Spleen (tissue), 11 donors: ENCODE results near the gene RB1. TPM values are rescaled to one million over a fixed set of nuclear protein-coding genes. Genes with fewer than 3 reads are reported as not detected.

Experiments
- DNase-seq: peaks from one replicate; pipeline ENCODE4 v3.0.0-alpha.2; 2020
- H3K27ac ChIP-seq, 8 donors: fragments of 200-600 bp; sonication (generic) in 7 of 8; 1 replicate in 4 of 8; 2 replicates in 4 of 8; pipeline versions ENCODE4 v1.5.0 to v1.8.0; 2016 to 2021; ENCODE audit warnings: inconsistent platforms in 4 of 8, mild to moderate bottlenecking in 4 of 8, moderate library complexity in 1 of 8
- H3K27me3 ChIP-seq, 7 donors: fragments of 200-600 bp; sonication (generic) in 6 of 7; replicated peaks in 1 of 7; 1 replicate in 4 of 7; 2 replicates in 3 of 7; pipeline versions ENCODE4 v1.5.0 to v1.8.0; 2016 to 2021; ENCODE audit warnings: inconsistent platforms in 3 of 7, mild to moderate bottlenecking in 1 of 7
- H3K36me3 ChIP-seq, 6 donors: fragments of 200-600 bp; sonication (generic) in 5 of 6; 1 replicate in 4 of 6; 2 replicates in 2 of 6; pipeline versions ENCODE4 v1.5.0 to v1.8.0; 2016 to 2021; ENCODE audit warnings: inconsistent platforms in 2 of 6
- H3K4me1 ChIP-seq, 6 donors: fragments of 200-600 bp; sonication (generic) in 5 of 6; 1 replicate in 3 of 6; 2 replicates in 3 of 6; pipeline versions ENCODE4 v1.5.0 to v1.8.0; 2016 to 2021; ENCODE audit warnings: inconsistent platforms in 3 of 6
- H3K4me3 ChIP-seq, 8 donors: fragments of 200-600 bp; sonication (generic) in 7 of 8; 1 replicate in 4 of 8; 2 replicates in 4 of 8; pipeline versions ENCODE4 v1.5.0 to v1.8.0; 2016 to 2021; ENCODE audit warnings: inconsistent platforms in 4 of 8, mild to moderate bottlenecking in 4 of 8, moderate library complexity in 2 of 8
- H3K9me3 ChIP-seq, 8 donors: fragments of 200-600 bp; sonication (generic) in 7 of 8; 1 replicate in 4 of 8; 2 replicates in 4 of 8; pipeline versions ENCODE4 v1.5.0 to v1.8.0; 2016 to 2021; ENCODE audit warnings: inconsistent platforms in 4 of 8
- POLR2A ChIP-seq, 3 donors: fragments of 450-650 bp; IDR thresholded peaks; one replicate each; pipeline ENCODE4 v1.5.1; 2017; ENCODE audit warnings: antibody characterized with exemption in 3 of 3, mild to moderate bottlenecking in 1 of 3
- POLR2AphosphoS5 ChIP-seq, 3 donors: sonication (generic); formaldehyde crosslinking; IDR thresholded peaks; one replicate each; pipeline ENCODE4 v1.5.1; 2017; ENCODE audit warnings: antibody characterized with exemption in 3 of 3
- WGBS, 5 donors: extraction: QIAGEN DNeasy Blood & Tissue Kit in 3 of 5; methylation state at CpG; one replicate each; pipeline versions ENCODE4 v1.1.5 to v1.1.7; 2013 to 2018; 5-methylcytosine and 5-hydroxymethylcytosine counted together
- intact Hi-C: fragments of 100-400 bp; cut with DNase I; formaldehyde crosslinking; loops from one replicate; pipeline ENCODE4 v1.15.0; 2023; ENCODE audit warnings: low total_unique reads
- polyA plus RNA-seq, 3 donors: library from polyadenylated mRNA; stranded (reverse); fragments of 200-250 nt; gene quantifications; one replicate each; pipeline ENCODE4 v1.2.1, GENCODE V29; 2013
- total RNA-seq, 7 donors: library from RNA; depleted of rRNA in 3 of 7; stranded (reverse); fragments of >200 nt in 3 of 7; fragmentation: NEBNext Ultra II Directional in 4 of 7; extraction: Animal tissue kit (Norgen Biotek cat#: 25700) in 4 of 7; gene quantifications; one replicate each; pipeline versions ENCODE4 v1.1.0 to v1.2.1, GENCODE V29; 2016 to 2021
- TF ChIP-seq, protein P1 (sequence below), 11 experiments: fragments of 200-600 bp in 7 of 11; fragments of 450-650 bp in 4 of 11; sonication (generic) in 4 of 11; IDR thresholded peaks in 8 of 11; conservative IDR thresholded peaks in 3 of 11; 1 replicate in 7 of 11; 2 replicates in 4 of 11; pipeline versions ENCODE4 v1.4.0 to v1.8.0; 2016 to 2021; ENCODE audit warnings: antibody characterized with exemption in 11 of 11, inconsistent platforms in 4 of 11, mild to moderate bottlenecking in 1 of 11
- donor health status: healthy with polysubstance abuse.
- donor health status: DM: no; HTN: no; CAD: no; lungs with moderate emphysema.
- donor health status: DM: no; HTN: no; CAD: no.
- donor health status: Bipolar disorder and iron deficiency.
- donor health status: healthy.
- donor health status: DM: no; HTN: no; CAD: no.
- donor health status: DM: yes; HTN: yes; CAD: no.

RB1 gene
- total and polyA plus RNA-seq, 10 donors: 21.3 to 88.0 (median 60.2) TPM

DNA sequence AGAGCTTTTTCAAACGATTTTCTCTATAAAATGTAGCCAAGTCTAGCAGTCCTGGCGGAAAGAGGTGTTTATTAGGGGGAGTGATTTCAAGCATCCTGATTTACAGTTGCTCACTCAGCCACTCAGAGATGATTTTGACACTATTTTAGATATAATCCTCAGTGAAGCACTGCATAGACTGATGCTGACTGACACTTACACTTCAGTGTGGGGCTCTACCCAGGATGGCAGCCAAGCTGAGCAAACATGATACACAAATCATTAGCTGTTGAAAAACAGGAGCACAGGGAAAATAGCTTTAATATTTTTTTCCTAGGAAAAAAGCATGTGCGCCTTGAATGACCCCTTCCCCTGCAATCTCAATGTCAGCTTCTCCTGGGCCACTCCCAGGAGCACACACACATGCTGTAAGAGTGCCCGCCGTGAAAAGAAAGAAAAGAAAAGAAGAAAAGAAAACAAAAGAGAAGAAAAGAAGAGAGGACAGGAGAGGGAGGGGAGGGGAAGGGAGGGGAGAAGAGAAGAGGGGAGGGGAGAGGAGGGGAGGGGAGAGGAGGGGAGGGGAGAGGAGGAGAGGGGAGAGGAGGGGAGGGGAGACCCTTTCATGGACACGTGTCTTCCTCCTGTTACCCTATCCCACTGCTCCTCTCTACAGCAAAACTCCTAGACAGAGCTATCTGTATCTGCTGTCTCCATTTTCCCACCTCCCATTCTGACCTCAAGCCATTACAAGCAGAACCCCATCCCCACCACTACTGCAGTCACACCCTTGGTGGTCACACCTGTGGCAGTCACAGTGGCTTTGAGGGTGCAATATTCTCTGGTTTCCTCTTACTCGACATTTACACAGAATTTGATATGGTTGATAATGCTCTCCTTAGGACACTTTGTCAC is 193.0 kb downstream of the RB1 start:
- no peak for DNase-seq
- Histone ChIP-seq H3K4me1 (peaks cover 7 to 83% (median 55%) of the 10 kb centered on the region in 6 donors), H3K4me3 (no peak overlapping the region), H3K27ac (peak overlapping the region in 2 of 8 donors; percentile 38 to 47), H3K27me3 (no peaks in the 10 kb centered on the region), H3K9me3 (no peaks in the 10 kb centered on the region), H3K36me3 (peaks cover 0 to 25% (median 0%) of the 10 kb centered on the region in 6 donors)
- TF ChIP-seq POLR2AphosphoS5 (IDR thresholded peaks at IDR 0.05): peak in 1 of 3 donors; percentile 30
- TF ChIP-seq, protein P1, sequence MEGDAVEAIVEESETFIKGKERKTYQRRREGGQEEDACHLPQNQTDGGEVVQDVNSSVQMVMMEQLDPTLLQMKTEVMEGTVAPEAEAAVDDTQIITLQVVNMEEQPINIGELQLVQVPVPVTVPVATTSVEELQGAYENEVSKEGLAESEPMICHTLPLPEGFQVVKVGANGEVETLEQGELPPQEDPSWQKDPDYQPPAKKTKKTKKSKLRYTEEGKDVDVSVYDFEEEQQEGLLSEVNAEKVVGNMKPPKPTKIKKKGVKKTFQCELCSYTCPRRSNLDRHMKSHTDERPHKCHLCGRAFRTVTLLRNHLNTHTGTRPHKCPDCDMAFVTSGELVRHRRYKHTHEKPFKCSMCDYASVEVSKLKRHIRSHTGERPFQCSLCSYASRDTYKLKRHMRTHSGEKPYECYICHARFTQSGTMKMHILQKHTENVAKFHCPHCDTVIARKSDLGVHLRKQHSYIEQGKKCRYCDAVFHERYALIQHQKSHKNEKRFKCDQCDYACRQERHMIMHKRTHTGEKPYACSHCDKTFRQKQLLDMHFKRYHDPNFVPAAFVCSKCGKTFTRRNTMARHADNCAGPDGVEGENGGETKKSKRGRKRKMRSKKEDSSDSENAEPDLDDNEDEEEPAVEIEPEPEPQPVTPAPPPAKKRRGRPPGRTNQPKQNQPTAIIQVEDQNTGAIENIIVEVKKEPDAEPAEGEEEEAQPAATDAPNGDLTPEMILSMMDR (IDR thresholded peaks at IDR 0.05 in 8 of 11, conservative IDR thresholded peaks at IDR 0.05 in 3 of 11): no peak
- no peak for TF ChIP-seq POLR2A (IDR thresholded peaks at IDR 0.05)
- intact Hi-C loops: no loop called here
- 67 to 73% (median 71%) methylated on average over 5 to 7 of the region's 7 CpGs for WGBS, 5 donors

DNA sequence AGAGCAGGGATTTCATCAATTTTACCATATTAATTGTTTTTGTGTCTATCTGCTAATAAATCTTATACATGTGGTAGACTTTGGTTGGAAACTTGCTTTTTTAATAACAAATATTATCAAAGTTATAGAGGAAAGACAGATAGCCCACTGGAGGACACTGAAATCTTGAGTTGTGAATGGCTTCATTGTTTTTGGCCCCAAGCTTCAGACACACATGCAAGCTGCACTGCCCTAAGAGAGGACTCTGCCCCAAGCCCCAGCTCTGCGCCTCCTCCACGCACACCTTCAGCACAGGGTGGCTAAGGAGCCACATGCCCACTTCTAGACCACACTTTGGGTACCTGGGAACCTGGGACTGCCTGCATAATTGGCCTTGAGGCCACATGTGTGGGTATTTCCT is 194.1 kb downstream of the RB1 start:
- no peak overlapping the region for H3K4me3 ChIP-seq
- H3K27me3 ChIP-seq: no peaks in the 10 kb centered on the region
- WGBS, 5 donors: 96 to 100% (median 100%) methylated on average over 2 of the region's 2 CpGs
- TF ChIP-seq, protein P1 (IDR thresholded peaks at IDR 0.05 in 8 of 11, conservative IDR thresholded peaks at IDR 0.05 in 3 of 11): no peak
- TF ChIP-seq POLR2AphosphoS5 (IDR thresholded peaks at IDR 0.05) (no peak), POLR2A (IDR thresholded peaks at IDR 0.05) (no peak)
- no peak for DNase-seq
- H3K27ac ChIP-seq: no peak overlapping the region
- peaks cover 7 to 80% (median 46%) of the 10 kb centered on the region in 6 donors for H3K4me1 ChIP-seq
- H3K36me3 ChIP-seq: peaks cover 0 to 25% (median 0%) of the 10 kb centered on the region in 6 donors
- no peaks in the 10 kb centered on the region for H3K9me3 ChIP-seq
- intact Hi-C loops: no loop called here

DNA sequence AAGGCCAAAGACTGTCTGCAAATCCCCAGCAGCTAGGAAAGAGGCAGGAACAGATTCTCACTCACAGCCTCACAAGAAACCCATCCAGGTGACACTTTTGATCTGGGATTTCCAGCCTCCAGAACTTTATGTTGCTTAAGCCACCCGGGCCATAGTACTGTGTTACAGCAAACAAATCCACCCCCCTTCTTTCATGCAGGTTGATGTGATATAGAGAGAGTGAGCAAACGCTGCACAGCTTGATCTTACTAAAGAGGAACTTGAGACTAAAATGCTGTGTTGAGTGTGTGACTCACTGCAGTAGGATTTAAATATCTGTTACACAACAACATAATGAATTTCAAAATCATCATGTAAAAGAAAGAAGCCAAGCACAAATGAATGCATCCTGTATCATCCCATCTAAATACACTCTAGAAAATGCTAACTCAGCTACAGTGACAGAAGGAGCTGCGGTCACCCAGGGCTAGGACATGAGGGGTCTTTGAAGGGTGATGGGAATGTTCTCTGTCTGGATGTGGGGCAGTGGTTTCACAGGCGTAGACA is 197.2 kb downstream of the RB1 start:
- intact Hi-C loops: no loop called here
- TF ChIP-seq, protein P1 (IDR thresholded peaks at IDR 0.05 in 8 of 11, conservative IDR thresholded peaks at IDR 0.05 in 3 of 11): no peak
- peak in 1 of 3 donors; percentile 54 for TF ChIP-seq POLR2AphosphoS5 (IDR thresholded peaks at IDR 0.05)
- H3K27me3 ChIP-seq: no peaks in the 10 kb centered on the region
- H3K27ac ChIP-seq: peak overlapping the region in 7 of 8 donors; percentile 33 to 85 (median 60)
- H3K9me3 ChIP-seq: no peaks in the 10 kb centered on the region
- H3K4me1 ChIP-seq: peaks cover 3 to 68% (median 33%) of the 10 kb centered on the region in 6 donors
- DNase-seq: no peak
- peak overlapping the region in 1 of 8 donors; percentile 3 for H3K4me3 ChIP-seq
- 38 to 61% (median 50%) methylated on average over 4 of the region's 4 CpGs for WGBS, 5 donors
- peaks cover 0 to 25% (median 0%) of the 10 kb centered on the region in 6 donors for H3K36me3 ChIP-seq

DNA sequence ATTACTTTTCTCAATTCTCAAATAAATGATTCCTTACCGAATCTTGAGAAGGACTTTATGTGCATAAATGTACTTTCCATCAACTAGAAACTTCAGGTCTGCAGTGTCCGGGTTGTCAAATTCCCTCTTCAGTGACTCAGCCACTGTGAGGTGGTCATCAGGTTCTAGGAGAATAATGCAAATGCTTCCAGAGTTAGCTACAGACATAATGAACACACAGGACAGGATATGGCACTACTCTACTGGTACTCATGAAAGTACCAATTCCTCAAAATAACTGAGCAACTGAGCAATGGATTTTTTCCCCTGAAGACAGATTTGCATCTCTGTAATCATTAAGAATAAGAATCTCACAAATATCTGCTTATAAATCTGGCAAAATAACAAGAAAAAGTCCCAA is 198.2 kb downstream of the RB1 start:
- no peaks in the 10 kb centered on the region for H3K27me3 ChIP-seq
- 88 to 96% (median 93%) methylated on average over 2 of the region's 2 CpGs for WGBS, 5 donors
- DNase-seq: no peak
- H3K4me3 ChIP-seq: no peak overlapping the region
- H3K4me1 ChIP-seq: peaks cover 12 to 70% (median 40%) of the 10 kb centered on the region in 6 donors
- peak overlapping the region in 5 of 8 donors; percentile 2 to 85 (median 75) for H3K27ac ChIP-seq
- intact Hi-C loops: no loop called here
- peaks cover 0 to 20% (median 0%) of the 10 kb centered on the region in 6 donors for H3K36me3 ChIP-seq
- H3K9me3 ChIP-seq: no peaks in the 10 kb centered on the region
- TF ChIP-seq, protein P1 (IDR thresholded peaks at IDR 0.05 in 8 of 11, conservative IDR thresholded peaks at IDR 0.05 in 3 of 11): no peak
- no peak for TF ChIP-seq POLR2A (IDR thresholded peaks at IDR 0.05)
